Inflammatory macrophage (primary cell): ENCODE data around the gene MTAP.
"Not testable (repeated sequence)": the region's sequence is repeated elsewhere in the genome, so short reads cannot be mapped to it uniquely, and the experiment has no call there.

ENCODE experiments used
- DNase-seq, 2 donors: peaks; one replicate each; pipeline ENCODE4 v3.0.0-alpha.2; 2020 to 2022

MTAP gene

DNA sequence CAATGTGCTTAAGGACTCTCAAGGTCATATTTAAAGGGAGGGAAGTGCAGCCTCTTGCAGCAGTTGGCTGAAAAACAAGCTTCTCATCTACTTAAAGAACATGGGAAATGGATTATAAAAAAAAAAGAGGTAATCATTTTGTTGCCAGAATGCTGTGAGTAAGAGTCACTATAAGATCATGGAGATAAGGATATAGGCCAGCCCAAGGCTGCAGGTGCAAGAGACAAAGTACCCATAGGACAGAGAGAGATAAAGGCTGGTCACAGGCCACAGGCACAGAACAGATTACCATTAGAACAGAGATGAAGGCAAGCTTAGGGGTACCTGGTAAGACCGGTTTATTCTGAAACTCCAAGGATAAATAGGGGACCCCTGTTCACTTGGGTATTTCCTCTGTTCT is 121.3 kb downstream of the MTAP start:
- no peak for DNase-seq

DNA sequence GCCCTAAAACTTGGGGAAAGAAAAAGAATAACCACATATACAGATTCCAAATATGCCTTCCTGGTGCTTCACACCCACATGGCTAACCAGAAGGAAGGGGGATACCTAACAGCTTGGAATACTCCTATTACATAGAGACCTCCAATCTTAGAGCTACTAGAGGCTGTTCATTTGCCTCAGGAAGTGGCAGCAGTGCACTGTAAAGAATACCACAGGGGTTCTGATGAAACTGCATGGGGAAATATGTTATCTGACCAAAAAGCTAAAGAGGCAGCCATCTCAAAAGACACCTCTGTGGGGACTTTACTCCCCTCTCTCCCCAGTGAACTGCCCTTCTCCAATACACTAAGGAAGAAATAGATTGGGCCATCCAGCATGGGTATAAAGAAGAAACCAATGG is 125.3 kb downstream of the MTAP start:
- DNase-seq = no peak

DNA sequence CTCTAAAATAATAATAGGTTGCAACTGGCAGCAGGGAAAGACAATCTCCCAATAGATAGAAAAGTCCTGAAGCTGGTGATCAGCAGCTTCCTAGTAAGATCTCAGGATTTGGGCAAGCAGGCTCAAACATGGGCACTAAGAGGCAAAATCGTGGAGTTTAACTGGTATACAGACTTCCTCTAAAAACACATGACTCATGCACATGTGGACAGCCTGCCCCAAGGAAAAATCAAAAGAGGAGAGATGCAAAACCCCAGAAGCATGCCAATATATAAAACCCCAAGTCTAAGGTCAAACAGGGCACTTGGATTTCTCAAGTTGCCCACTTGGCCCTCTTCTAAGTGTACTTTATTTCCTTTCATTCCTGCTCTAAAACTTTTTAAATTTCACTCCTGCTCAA is 129.0 kb downstream of the MTAP start:
- DNase-seq = peak; percentile 7 to 24

DNA sequence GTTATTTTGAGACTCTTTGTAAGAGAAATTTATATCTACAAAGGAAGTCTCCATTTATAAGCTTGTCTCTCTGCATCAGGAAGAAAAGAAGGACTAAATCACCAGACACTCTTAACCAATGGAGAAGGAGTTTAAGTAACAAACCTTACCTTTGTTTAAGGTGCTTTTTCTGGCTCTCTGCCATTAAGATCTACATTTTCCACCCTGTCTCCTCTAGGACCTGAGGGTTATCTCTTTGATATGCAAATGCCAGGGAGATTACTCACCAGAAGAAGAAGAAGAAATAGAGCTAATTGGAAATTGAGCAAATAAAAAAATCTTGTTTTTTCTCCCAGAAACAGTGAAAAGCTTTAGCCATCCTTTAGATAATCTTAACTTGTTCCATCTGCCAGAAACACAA is 130.8 kb downstream of the MTAP start:
- DNase-seq = no peak

DNA sequence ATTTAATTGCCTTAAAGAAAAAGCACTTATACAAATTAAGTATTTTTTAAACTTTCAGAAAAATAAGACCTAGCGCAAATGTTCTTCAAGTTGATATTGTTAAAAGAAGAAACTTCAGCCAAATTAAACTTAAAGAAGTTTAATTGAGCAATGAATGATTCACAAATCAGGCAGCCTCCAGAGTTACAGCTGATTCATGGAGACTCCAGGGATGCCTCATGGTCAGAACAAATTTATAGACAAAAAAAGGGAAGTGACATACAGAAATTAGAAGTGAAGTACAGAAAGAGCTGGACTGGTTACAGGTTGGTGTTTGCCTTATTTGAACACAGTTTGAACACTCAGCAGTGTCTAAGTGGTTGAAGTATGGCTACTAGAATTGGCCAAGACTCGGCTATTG is 131.4 kb downstream of the MTAP start:
- peak; percentile 57 to 58 for DNase-seq

DNA sequence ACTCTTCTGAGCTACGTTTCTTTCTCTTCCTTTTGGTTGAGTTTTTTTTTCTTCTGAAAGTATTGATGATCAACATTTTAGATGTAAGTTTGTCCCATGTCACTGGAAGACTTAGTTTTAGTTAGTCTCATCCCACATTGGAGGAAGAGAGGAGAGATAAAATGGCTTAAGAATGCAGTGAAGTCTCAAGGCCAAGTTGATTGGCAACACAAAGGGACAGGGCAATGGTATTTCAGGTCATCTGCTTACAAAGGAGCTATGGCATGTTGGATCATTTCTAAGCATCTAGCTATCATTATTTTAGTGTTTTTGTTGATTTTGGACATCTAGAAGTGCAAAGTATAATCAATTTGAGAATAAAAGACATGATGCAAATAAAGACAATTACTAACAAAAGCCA is 133.2 kb downstream of the MTAP start:
- no peak for DNase-seq

DNA sequence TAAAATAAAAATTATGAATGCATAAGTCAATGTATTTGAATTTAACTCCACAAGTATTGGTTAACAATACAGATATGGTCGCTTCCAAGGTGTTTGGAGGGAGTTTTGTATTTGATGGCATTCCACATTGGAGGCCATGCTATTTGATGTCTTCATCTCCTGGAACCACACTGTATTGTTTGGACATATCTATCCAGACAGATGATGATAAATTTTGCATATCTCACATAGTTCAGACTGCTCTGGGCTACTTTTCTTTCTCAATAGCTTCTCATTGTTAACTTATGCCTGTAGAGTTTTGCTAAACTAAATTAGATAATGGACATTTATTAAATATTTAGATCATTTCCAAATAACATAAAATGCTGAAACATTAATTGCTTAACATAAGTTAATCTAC is 133.7 kb downstream of the MTAP start:
- DNase-seq = no peak

DNA sequence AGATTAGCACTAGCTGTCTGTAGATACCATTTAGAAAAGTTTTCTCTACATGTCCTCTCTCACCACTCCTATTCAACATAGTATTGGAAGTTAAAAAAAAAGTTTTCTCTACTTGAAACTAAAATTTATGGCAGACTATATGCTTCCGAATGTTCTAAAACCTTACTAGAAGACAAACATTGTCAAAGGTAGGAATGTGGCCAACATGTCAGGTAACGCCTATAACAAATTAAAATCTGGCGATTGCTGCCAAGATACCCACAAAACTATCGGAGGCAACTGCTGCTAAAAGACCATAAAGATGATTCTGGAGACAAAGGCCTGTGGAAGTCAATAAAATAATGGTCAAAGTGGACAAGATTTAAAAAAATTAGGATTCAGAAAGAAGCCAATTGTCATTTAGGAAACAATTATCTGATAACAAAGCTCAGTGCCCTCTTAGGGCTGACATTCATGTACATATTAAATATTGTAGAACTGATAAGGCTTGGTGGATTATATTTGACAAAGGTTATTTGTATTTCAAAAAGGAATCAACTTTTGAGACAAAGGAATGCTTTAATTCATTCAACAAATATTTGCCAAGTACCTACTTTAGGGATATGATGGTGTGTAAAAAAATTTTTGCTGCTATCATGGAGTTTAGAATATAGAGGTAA is 139.0 kb downstream of the MTAP start:
- DNase-seq = no peak

DNA sequence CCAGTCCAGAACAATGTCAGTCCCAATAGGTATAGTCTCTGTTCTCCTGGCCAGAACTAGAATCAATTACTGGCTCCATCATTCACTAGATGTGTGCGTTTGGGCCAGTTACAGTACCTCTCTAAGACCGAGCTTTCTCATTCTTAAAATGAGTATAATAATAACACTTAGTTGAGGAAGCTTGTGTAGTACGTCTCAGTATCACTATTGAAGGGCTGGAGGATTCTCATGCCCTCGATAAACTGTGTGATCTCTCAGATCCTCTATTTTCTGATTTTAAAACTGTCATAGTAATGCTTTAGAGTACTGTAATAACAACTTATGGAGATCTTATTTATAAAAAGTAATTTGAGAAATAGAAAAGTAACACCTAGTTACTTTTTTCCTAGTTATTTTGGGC is 141.0 kb downstream of the MTAP start:
- no peak for DNase-seq

DNA sequence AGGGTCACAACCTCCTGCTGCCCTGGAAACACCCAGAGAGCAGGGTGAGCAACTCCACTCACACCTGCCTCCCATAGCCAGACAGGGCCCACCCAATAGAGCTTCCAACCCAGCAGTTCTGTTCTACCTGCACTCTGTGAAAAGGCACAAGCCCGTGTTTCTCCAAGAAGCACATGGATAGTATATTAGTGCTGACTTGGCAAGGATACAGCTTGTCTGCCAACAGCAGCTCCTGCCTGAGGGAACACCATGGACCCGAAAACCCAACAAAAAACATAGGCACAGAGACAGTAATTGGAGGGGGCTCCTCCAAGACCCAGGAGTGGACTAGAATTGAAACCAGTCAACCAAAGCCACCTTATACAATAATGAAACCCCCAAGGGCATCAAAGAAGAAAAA is 143.2 kb downstream of the MTAP start:
- DNase-seq = no peak

DNA sequence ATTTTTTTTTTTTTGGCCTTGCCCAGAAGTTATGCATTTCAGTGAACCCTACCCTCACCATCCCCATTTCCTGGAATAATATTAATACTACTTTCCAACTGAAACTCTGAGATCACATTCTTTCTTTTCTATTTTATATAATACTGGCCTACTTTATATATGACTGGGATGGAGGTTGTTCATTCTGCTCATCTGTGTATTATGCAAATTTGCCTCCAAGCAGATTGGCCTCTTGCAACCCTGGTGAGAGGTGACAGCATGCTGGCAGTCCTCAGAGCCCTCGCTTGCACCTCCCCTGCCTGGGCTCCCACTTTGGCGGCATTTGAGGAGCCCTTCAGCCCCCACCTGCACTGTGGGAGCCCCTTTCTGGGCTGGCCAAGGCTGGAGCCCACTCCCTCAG is 156.4 kb downstream of the MTAP start:
- no peak for DNase-seq

DNA sequence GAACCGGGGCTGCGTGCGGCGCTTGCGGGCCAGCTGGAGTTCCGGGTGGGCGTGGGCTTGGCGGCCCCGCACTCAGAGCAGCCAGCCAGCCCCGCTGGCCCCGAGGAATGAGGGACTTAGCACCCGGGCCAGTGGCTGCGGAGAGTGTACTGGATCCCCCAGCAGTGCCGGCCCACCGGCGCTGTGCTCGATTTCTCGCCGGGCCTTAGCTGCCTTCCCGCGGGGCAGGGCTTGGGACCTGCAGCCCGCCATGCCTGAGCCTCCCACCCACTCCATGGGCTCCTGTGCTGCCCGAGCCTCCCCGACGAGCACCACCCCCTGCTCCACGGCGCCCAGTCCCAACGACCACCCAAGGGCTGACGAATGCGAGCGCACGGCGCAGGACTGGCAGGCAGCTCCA is 156.8 kb downstream of the MTAP start:
- not testable (repeated sequence) for DNase-seq

DNA sequence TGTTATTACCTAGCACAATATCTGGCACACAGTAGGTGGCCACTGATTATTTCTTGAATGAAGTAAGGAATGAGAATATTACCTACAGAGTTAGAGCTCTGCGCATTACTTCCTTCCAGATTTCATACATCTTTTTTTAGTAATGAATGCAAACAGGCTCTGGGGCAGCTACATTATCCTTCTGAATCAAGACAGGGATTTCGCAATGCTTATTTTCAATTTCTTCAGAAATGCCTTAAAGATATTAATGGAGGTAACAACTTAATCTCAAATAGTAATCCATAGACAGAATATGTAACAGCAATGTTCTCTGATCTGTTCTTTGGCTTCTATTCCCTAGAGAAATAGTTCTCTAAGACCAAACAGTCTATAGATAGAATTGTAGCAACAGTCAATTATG is 159.1 kb downstream of the MTAP start:
- no peak for DNase-seq

DNA sequence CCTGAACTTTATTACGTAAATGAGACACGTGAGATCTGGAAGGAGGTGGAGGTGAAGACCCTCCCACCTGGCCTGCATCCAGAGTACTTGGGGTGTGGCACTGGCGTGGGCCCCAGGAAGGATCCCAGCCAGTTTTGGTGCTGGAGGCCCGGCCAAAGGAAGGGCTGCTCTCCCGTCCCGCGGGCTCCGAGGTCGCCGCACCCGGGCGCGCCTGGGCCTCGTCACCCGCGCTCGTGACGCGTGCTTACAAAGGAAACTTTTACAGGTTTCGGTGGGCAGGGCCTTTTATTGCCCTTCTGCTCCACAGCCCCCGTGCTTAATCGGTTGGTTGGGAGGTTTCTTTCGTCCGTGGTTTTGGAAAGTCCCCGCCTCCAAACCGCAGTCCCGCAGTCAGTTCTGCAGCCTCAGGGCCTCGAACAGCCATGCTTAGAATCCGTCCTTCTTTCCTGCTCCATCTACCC is 162.5 kb downstream of the MTAP start:
- peak in 1 of 2 donors; percentile 10 for DNase-seq

DNA sequence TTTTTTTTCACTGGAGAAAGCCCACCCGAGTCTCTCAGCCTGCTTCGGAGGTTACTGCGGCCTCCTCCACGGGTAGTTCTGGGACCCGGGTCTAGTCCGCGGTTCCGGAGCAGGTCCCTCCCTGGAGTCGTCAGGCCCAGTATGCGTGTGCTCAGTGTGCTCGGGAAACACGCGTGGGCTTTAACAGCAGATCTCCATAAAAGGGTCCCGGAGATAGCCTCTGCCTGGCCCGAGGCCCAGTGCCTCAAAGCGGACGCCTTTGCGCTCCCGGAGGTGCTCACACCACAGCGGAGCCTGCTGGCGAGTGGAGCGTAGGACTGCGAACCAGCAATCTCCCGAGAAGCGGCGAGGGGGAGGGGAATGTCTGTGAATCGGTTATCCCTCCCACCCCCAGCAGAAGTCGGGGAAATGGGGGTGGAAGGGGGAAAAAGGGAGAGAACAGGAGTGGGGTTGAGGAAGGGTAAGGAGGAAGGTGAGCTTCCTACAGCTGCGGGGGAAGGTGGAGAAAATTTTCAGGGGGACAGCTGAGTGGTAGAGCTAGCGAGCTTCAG is 163.0 kb downstream of the MTAP start:
- peak; percentile 38 to 64 for DNase-seq

DNA sequence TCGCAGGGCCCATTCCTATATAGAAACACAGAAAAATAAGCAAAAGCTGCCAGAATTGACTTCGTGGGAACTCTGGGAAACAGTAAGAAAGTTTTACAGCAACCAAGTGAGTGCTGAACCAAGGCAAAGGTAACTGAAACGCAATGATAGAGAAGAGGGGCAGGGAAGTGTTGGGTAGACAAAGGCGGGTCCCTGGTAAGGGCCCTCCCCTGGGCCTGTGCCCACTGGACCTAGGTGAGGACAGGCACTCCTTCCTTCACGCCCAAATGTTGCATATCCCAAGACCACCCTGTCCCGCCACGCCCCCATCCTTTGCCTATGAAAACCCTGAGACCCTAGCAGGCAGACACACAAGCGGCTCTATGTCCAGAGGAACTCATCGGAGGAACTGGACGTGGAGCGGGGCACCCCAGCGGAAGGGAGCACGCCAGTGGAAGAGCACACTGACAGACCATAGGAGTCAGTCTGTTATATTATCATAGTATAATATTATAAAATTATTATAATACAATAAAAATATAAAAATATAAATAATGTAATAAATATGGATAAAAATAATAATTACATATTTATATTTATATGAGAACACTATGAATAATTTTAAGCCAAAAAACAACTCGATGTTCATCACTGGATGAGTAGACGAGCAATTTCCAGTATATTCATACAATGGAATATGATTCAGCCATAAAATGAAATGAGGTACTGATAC is 163.9 kb downstream of the MTAP start:
- no peak for DNase-seq

DNA sequence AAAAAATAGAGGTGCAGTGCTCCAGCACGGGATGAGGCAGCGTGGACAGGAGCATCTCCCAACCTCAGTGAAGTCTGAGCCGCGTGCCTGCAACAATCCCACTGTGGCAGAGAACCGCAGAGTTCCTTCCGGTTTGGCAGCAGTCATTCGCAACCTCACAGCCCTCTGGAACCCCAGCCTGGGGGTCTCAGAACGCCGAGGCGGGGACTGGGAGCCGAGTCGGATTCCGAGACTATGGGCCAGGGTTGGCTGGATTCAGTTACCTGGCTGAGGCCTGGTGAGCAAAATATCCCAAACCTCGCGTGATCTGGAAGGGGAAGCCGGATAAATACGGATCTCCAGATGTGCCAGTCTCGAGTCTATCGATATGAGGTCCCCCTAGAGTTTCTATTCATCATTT is 164.7 kb downstream of the MTAP start:
- DNase-seq = no peak

DNA sequence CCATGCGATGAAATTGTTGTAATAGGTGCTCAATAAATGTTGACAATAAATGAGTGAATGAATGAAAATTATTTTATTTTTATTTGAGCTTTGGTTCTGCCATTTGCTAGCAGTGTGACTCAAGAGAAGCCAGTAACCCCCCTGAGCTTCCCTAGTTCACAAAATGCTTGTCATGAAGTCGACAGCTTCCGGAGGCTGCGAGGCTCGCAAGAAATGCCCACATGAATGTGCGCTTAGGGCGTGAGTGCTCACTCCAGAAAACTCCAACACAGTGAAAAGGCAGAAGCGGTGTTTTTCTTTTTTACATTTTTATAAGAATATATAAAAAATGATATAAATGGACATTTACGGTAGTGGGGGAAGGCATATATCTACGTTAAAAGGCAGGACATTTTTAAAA is 165.3 kb downstream of the MTAP start:
- DNase-seq = peak in 1 of 2 donors; percentile 38

DNA sequence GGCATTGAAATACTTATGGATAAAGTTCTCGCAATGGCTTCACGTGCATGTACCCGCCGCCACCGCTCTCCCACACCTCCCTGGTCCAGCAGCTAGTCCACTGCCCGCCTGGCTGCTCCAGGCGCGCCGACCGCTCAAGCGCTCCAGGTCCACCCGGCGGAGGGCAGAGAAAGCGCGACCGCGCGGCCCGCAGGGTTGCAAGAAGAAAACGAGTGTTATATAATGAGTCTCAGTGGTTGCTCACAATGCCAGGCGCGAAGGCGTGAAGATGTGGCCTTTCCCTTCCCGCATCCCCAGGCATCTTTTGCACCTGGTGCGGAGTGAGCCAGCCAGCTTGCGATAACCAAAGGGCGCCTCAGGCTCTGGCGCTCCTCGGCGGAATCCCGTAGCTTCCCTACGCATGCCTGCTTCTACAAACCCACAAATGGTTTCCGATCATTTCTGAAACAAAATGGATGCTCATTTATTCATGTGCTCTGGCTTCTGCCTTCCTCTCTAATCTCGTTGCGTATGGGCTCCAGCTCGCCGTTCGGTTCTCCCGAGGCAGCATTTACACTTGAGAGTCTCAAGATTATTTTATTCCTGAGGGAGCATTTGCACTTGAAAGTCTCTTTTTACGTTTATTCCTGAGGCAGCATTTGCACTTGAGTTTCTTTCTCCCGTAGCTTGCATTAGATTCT is 166.0 kb downstream of the MTAP start:
- no peak for DNase-seq

DNA sequence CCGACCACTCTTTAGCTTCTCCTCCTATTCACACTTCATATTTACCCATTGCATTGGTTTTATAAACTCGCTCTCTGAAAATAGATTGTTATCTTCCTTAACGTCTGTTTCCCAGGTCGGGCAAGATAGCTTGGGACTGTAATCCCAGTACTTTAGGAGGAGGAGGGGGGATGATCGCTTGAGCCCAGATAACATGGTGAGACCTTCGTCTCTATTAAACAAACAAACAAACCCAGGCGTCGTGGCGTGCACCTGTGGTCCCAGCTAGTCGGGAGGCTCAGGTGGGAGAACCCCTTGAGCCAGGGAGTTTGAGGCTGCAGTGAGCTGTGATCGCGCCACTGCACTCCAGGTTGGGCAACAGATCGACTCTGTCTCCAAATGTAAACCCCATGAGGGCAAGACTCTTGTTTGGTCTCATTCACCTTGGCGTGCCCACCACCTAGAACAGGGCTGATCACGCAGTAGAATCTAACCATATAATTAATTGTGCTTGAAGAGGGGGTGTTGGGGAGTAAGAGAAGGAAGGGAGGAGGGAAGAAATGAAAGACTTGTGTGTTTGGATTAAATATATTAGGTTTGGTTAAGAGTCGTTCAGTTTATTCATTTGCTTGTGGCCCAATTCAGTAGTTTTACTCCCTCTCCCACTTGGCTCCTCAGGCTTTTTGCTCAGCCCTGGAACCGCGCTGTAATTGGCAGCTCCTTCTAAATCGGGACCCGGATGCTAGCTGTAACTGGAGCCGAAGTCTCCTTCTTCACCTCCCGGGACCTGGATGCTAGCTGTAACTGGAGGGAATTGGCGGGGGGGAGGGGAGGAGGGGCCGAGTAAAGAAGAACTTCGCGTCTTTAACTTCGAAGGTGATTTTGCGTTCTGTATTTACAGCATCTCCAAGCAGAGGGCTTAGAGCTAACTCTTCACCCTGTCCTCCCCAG is 166.8 kb downstream of the MTAP start:
- no peak for DNase-seq

DNA sequence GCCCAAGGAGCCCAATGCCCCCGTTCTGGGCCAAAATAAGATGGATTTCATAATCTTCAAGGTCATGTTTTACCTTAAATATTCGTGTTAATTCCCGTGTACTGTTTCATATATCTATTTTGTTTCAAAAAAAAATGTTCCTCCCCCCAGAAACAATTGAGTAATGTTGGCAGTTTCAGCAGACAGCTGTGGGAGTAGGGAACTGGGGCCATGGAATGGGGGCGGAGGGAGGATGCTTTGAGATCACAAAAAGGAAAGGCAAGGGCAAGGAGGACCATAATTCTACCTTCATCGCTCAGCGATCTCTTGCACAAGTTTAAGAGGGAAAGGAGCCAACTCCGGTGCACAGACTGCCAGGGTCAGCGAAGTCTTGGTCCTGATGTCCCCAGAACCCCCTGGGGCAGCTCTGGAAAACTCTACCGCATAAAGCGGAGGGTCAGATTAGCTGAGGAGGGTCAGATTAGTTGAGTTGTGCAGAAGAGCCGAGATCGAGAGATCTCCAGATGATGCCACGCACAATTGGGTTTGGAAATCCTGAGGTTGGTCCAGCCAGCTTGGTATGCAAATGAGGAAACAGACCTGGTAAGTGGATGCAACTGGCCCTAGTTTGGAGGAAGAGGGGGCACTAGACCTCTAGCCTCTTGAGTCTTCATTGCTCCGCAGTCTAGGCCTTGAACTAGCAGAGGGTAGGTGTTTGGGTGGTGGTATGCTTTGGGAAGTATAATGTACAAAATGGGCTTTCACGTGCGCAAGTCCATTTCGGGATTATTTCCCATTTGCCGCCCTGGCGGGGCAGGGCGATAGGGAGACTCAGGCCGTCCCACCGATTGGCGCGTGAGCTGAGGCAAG is 167.7 kb downstream of the MTAP start:
- DNase-seq = peak; percentile 38 to 61
